ENCODE results near the gene IMPA2.
"Not testable (repeated sequence)": the region's sequence is repeated elsewhere in the genome, so short reads cannot be mapped to it uniquely, and the experiment has no call there.

Gene IMPA2

GRCh38 chr18:11981192-11981542, at the start of gene IMPA2:
Gene IMPA2 (plus strand): TSS chr18:11981507. CDS start chr18:11981670, 163 bp downstream.
- DNase-seq (ENCODE audit: low read depth), result no peak

- DNase-seq (ENCODE audit: low read depth), result no peak
Measured at GRCh38 chr18:11932393-11932792, 48.9 kb upstream of the IMPA2 start.

GRCh38 chr18:11937874-11938478, 43.3 kb upstream of the IMPA2 start:
- DNase-seq (ENCODE audit: low read depth), result peak; percentile 62

DNA sequence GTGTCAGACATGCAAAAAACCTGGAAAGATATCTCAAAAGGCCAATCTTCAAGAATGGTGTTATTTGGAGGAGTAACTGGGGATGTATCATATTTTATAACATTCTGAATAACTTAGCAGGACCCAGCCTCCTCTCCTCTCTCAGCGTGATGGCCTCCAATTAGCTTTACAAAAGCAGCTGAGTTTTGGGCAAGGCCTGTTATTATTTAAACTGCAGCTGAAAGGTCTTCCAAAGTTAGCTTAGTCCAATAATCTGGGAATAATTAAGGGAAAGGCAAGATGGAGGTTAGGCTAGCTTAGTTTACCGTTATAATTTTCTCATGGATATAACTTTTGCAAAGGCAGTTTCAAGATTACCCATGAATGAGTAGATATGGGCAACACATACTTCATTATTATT, 40.4 kb upstream of the IMPA2 start:
- DNase-seq (ENCODE audit: low read depth), result no peak

GRCh38 chr18:11943551-11943950, 37.8 kb upstream of the IMPA2 start:
- DNase-seq (ENCODE audit: low read depth), result no peak

DNA sequence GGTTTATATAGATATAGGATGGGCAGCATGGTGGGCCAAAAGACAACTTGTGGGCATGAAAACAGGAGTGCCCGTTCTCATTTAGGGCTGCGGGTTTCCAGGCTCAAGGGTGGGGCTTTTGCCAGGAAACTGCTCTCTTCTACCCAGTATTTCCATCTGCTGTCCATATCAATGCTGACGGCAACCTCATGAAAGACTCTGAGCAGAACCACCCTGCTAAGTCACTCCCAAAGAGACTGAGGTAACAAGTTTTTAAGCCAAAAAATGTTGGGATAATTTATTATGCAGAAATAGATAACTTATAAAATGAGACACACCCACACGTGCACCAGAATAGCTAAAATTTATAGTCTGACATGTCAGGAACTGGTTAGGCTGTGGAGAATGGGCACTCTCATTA, 37.1 kb upstream of the IMPA2 start:
- no peak for DNase-seq (ENCODE audit: low read depth)

GRCh38 chr18:11944786-11945185, 36.5 kb upstream of the IMPA2 start:
- DNase-seq (ENCODE audit: low read depth), result no peak

- DNase-seq (ENCODE audit: low read depth), result not testable (repeated sequence)
Measured at GRCh38 chr18:11945834-11946659, 35.3 kb upstream of the IMPA2 start.

GRCh38 chr18:11946756-11947155, 34.6 kb upstream of the IMPA2 start:
- no peak for DNase-seq (ENCODE audit: low read depth)

GRCh38 chr18:11947214-11948191, 33.8 kb upstream of the IMPA2 start:
- DNase-seq (ENCODE audit: low read depth), result peak; percentile 14

DNA sequence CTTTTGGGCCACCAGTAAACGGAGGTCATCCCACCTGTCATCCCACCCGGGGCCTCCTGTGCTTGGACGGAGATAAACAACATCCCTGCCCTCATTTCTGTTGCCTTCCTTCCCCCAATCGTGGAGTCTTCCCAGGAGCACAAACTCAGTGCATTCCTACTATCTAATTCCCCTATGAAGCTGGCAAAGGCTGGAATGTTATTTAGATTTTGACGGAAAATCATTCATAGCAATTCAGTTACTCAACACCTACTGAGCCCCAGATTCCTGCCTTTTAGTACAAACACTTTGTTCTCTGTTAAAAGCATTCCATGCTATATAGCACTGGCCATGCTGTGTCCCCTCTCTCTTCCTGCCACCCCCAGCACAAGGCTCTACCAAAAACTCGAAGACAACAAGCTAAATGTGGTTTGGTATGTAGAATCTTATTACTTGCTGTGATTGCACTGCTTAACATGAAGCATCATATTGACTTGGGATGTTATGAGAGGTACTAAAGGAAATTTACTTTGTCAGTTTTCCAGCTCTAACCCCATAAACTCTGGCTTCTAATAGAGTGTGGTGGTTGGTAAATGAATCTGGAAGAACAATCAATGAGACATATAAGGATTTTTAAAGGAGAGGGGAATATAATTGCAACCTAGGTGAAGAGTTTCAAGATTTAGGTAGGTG, 32.3 kb upstream of the IMPA2 start:
- no peak for DNase-seq (ENCODE audit: low read depth)

GRCh38 chr18:11950824-11951223, 30.5 kb upstream of the IMPA2 start:
- DNase-seq (ENCODE audit: low read depth), result no peak

DNA sequence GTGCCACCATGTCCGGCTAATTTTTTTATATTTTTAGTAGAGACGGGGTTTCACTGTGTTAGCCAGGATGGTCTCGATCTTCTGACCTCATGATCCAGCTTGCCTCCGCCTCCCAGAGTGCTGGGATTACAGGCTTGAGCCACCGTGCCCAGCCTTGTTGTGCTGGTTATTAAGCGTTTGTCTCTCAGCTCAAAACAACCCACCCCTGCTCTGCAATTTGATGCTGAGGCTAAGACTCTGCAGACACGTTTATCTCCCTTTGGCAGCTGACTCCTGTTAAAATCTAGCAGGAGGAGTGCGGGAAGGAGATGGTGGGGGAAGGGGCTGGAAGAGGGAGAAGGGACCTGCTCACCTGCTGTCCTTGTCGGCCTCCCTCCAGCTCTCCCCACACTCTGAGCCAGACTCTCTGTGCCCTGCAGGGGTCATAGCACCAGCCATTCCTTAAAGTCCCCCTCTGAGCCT, 29.9 kb upstream of the IMPA2 start:
- no peak for DNase-seq (ENCODE audit: low read depth)

DNA sequence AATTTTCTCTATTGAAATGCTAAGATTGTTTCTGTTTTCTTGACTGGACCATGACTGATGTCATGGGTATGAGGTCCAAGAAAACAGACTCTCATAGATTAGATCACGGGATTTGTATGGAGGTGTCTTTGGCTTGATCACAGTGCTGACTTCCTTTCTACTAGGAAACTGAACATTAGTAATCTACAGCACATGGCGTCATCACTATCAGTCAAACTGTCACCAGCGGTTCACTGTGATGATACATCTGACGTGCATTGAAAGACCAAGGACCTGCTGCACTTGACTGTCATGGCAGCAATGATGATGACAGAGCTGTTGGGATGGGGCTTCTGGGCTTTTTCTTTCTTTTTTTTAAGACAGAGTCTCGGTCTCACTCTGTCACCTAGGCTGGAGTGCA, 28.2 kb upstream of the IMPA2 start:
- DNase-seq (ENCODE audit: low read depth), result no peak

- no peak for DNase-seq (ENCODE audit: low read depth)
Measured at GRCh38 chr18:11955239-11956029, 25.9 kb upstream of the IMPA2 start.

GRCh38 chr18:11956371-11957308, 24.7 kb upstream of the IMPA2 start:
- no peak for DNase-seq (ENCODE audit: low read depth)

GRCh38 chr18:11957636-11958035, 23.7 kb upstream of the IMPA2 start:
- DNase-seq (ENCODE audit: low read depth), result no peak

DNA sequence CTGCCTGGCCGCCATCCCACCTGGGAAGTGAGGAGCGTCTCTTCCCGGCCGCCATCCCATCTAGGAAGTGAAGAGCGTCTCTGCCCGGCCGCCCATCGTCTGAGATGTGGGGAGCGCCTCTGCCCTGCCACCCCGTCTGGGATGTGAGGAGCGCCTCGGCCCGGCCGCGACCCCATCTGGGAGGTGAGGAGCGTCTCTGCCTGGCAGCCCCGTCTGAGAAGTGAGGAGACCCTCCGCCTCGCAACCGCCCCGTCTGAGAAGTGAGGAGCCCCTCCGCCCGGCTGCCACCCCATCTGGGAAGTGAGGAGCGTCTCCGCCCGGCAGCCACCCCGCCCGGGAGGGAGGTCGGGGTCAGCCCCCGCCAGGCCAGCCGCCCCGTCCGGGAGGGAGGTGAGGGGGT, 21.7 kb upstream of the IMPA2 start:
- not testable (repeated sequence) for DNase-seq (ENCODE audit: low read depth)

DNA sequence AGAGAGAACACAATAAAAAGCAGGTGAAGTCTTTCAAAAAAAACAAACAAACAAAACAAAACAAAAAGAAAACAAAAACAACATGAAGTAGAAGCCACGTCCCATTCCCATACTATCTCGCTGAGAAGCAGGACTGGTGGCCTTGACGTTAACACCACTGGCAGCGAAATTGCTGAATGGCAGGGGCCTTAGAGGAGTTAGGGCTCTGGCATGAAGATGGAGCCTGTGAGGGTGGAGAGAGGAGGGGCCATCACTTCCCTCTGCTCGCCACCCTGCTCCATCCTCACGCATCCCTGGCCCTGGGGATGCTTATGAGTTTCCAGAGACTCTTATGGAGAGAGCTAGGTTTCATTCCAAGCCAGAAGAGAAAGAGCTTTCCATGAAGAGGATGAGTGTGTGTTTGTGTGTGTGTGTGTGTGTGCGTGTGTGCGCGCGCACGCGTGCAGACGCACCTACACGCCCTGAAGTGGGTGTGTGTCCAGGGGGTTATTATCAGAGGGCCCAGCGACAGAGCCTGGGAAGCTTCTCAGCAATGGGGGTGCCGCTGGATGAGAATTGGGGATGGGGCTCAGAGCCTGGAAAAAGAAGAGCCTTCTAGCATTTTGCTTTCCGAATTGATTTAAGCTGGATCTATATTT, 20.4 kb upstream of the IMPA2 start:
- DNase-seq (ENCODE audit: low read depth), result no peak

All from stimulated activated CD8-positive, alpha-beta memory T cell treated with anti-CD3 and anti-CD28 coated beads, Interleukin-15, amount 100 ng/mL, for 1 hour (primary cell).